GM06990 (cell line): Measurements from ENCODE around the gene GGA1.
A peak's percentile ranks its signal among the peaks of the same experiment; 100 is the strongest.

Source experiments
- DNase-seq: peaks from one replicate; pipeline ENCODE4 v3.0.0-alpha.2; 2011; ENCODE audit not compliant: insufficient read length; ENCODE audit errors: extremely low read depth
- H3K27me3 ChIP-seq: replicated peaks from 2 replicates; pipeline ENCODE4 v1.6.0; 2011; ENCODE audit warnings: low read length; ENCODE audit not compliant: control insufficient read depth, insufficient read depth
- H3K36me3 ChIP-seq: 2 replicates; pipeline ENCODE4 v1.5.1; 2011; ENCODE audit warnings: low read length; ENCODE audit not compliant: control insufficient read depth, insufficient read depth
- H3K4me3 ChIP-seq: replicated peaks from 2 replicates; pipeline ENCODE4 v1.5.1; 2011; ENCODE audit warnings: low read depth, mild to moderate bottlenecking, control low read depth, low read length
- CTCF ChIP-seq: IDR thresholded peaks from 2 replicates; pipeline ENCODE4 v1.5.1; 2011; ENCODE audit warnings: low read length, control low read depth, mild to moderate bottlenecking, inconsistent platforms; ENCODE audit not compliant: insufficient read depth, poor library complexity, severe bottlenecking

Gene GGA1

DNA sequence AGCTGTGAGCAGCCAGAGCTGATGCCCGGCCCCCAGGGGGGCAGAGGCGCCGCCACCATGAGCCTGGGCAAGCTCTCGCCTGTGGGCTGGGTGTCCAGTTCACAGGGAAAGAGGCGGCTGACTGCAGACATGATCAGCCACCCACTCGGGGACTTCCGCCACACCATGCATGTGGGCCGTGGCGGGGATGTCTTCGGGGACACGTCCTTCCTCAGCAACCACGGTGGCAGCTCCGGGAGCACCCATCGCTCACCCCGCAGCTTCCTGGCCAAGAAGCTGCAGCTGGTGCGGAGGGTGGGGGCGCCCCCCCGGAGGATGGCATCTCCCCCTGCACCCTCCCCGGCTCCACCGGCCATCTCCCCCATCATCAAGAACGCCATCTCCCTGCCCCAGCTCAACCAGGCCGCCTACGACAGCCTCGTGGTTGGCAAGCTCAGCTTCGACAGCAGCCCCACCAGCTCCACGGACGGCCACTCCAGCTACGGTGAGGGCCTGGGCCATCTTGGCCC, 42.3 kb upstream of the GGA1 start:
- H3K36me3 ChIP-seq, result no peaks in the 10 kb centered on the region
- no peak overlapping the region for H3K4me3 ChIP-seq
- H3K27me3 ChIP-seq, result peaks cover 1% of the 10 kb centered on the region
- peak; percentile 37 for DNase-seq
- no peak for TF ChIP-seq CTCF

- H3K36me3 ChIP-seq, result no peaks in the 10 kb centered on the region
- peaks cover under 1% of the 10 kb centered on the region for H3K27me3 ChIP-seq
- peak; percentile 84 for DNase-seq
- H3K4me3 ChIP-seq, result no peak overlapping the region
- TF ChIP-seq CTCF, result peak; percentile 98
Observed at GRCh38 chr22:37566903-37567798, 41.5 kb upstream of the GGA1 start.

DNA sequence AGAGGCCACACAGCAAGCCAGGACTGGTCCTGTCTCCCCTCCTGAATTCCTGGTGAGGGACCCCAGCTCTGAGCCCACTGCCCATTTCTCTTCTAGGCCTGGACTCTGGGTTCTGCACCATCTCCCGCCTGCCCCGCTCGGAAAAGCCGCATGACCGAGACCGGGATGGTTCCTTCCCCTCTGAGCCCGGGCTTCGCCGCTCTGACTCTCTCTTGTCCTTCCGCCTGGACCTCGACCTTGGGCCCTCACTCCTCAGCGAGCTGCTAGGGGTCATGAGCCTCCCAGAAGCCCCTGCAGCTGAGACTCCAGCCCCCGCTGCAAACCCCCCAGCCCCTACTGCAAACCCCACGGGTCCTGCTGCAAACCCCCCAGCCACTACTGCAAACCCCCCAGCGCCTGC, 40.6 kb upstream of the GGA1 start:
- TF ChIP-seq CTCF, result no peak
- no peak overlapping the region for H3K4me3 ChIP-seq
- no peak for DNase-seq
- H3K36me3 ChIP-seq, result no peaks in the 10 kb centered on the region
- H3K27me3 ChIP-seq, result no peaks in the 10 kb centered on the region; the same call in none of the 2 replicates

- Histone ChIP-seq H3K36me3 (no peaks in the 10 kb centered on the region), H3K4me3 (no peak overlapping the region), H3K27me3 (no peaks in the 10 kb centered on the region; the same call in none of the 2 replicates)
- no peak for DNase-seq
- no peak for TF ChIP-seq CTCF
Observed at GRCh38 chr22:37568448-37569008, 40.1 kb upstream of the GGA1 start.

DNA sequence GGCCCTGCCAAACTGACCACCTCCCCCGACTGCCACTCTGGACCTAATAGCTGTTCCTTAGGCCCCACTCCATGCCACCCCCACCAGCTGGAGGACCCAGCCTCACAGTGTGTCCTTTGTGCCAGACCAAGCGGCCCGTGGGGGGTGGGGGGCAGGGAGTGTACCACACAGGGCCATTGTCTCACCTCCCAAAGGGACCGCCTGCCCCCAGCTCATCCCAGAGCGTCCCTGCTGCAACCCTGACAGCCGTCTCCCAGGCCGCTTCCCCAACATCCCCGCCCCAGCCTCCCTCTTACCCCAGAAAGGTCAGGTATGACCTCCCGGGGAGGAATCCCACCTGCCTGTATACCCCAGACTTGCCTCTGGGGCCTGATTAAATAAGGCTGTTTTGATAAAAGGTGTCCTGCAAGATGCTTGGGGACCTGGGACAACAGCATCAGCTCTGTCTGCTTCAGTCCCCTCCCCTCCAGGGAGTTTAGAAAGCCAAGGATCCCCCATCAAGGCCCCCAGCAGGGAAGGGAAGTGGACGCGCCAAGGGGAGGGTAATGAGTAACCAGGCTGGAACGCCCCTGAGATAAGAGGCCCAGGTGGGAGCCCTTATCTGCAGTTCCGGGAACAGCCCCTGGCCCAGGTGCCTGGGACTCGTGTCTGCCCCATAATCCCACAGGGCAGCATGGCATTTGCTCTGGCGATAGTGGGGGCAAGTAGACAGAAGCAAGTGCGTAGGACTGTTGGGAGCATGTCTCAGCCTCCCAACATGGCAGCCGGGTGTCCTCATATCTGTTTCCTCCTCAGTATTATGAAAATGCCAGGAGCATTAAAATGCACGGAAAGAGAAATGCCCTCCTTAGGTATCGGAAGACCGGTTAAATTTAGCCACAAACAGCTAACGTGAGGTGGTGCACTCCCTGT, 39.4 kb upstream of the GGA1 start:
- Histone ChIP-seq H3K4me3 (no peak overlapping the region), H3K27me3 (no peaks in the 10 kb centered on the region; the same call in none of the 2 replicates), H3K36me3 (no peaks in the 10 kb centered on the region)
- TF ChIP-seq CTCF, result no peak
- no peak for DNase-seq
